Measurements from ENCODE around the gene LRRC18.

LRRC18 gene

GRCh38 chr10:48970654-48971053, 31.0 kb upstream of the LRRC18 start:
- DNase-seq (ENCODE audit: low spot score) = no peak
- no peak for ATAC-seq (ENCODE audit: low read depth)
- Histone ChIP-seq H3K27ac (ENCODE audit: poor library complexity, severe bottlenecking) (no peak overlapping the region), H3K27me3 (ENCODE audit: insufficient read depth, poor library complexity, severe bottlenecking) (no peaks in the 10 kb centered on the region), H3K4me1 (ENCODE audit: insufficient read depth, poor library complexity, severe bottlenecking) (no peaks in the 10 kb centered on the region), H3K9me3 (ENCODE audit: severe bottlenecking) (no peaks in the 10 kb centered on the region), H3K4me3 (ENCODE audit: severe bottlenecking) (no peak overlapping the region), H3K36me3 (ENCODE audit: low read depth) (no peaks in the 10 kb centered on the region)
- no peak for TF ChIP-seq CTCF (IDR thresholded peaks at IDR 0.05; ENCODE audit: poor library complexity, severe bottlenecking)

- ATAC-seq (ENCODE audit: low read depth) = no peak
- no peak for DNase-seq (ENCODE audit: low spot score)
- no peak overlapping the region for H3K4me3 ChIP-seq (ENCODE audit: severe bottlenecking)
- H3K36me3 ChIP-seq (ENCODE audit: low read depth) = no peaks in the 10 kb centered on the region
- H3K27ac ChIP-seq (ENCODE audit: poor library complexity, severe bottlenecking) = no peak overlapping the region
- H3K27me3 ChIP-seq (ENCODE audit: insufficient read depth, poor library complexity, severe bottlenecking) = no peaks in the 10 kb centered on the region
- no peaks in the 10 kb centered on the region for H3K4me1 ChIP-seq (ENCODE audit: insufficient read depth, poor library complexity, severe bottlenecking)
- H3K9me3 ChIP-seq (ENCODE audit: severe bottlenecking) = no peaks in the 10 kb centered on the region
- TF ChIP-seq CTCF (IDR thresholded peaks at IDR 0.05; ENCODE audit: poor library complexity, severe bottlenecking) = no peak
Measured at GRCh38 chr10:48970046-48970445, 30.4 kb upstream of the LRRC18 start.

GRCh38 chr10:48968036-48968435, 28.4 kb upstream of the LRRC18 start:
- ATAC-seq (ENCODE audit: low read depth) (no peak), DNase-seq (ENCODE audit: low spot score) (no peak)
- Histone ChIP-seq H3K4me3 (ENCODE audit: severe bottlenecking) (no peak overlapping the region), H3K9me3 (ENCODE audit: severe bottlenecking) (no peaks in the 10 kb centered on the region), H3K4me1 (ENCODE audit: insufficient read depth, poor library complexity, severe bottlenecking) (no peaks in the 10 kb centered on the region), H3K27ac (ENCODE audit: poor library complexity, severe bottlenecking) (no peak overlapping the region), H3K36me3 (ENCODE audit: low read depth) (no peaks in the 10 kb centered on the region), H3K27me3 (ENCODE audit: insufficient read depth, poor library complexity, severe bottlenecking) (no peaks in the 10 kb centered on the region)
- no peak for TF ChIP-seq CTCF (IDR thresholded peaks at IDR 0.05; ENCODE audit: poor library complexity, severe bottlenecking)

- DNase-seq (ENCODE audit: low spot score) = no peak
- no peak for TF ChIP-seq CTCF (IDR thresholded peaks at IDR 0.05; ENCODE audit: poor library complexity, severe bottlenecking)
- H3K27ac ChIP-seq (ENCODE audit: poor library complexity, severe bottlenecking) = no peak overlapping the region
- no peaks in the 10 kb centered on the region for H3K4me1 ChIP-seq (ENCODE audit: insufficient read depth, poor library complexity, severe bottlenecking)
- no peaks in the 10 kb centered on the region for H3K9me3 ChIP-seq (ENCODE audit: severe bottlenecking)
- no peak for ATAC-seq (ENCODE audit: low read depth)
- no peak overlapping the region for H3K4me3 ChIP-seq (ENCODE audit: severe bottlenecking)
- no peaks in the 10 kb centered on the region for H3K36me3 ChIP-seq (ENCODE audit: low read depth)
- H3K27me3 ChIP-seq (ENCODE audit: insufficient read depth, poor library complexity, severe bottlenecking) = no peaks in the 10 kb centered on the region
Measured at GRCh38 chr10:48965460-48965859, 25.8 kb upstream of the LRRC18 start.

GRCh38 chr10:48964038-48964437, 24.4 kb upstream of the LRRC18 start:
- Histone ChIP-seq H3K4me1 (ENCODE audit: insufficient read depth, poor library complexity, severe bottlenecking) (no peaks in the 10 kb centered on the region), H3K27ac (ENCODE audit: poor library complexity, severe bottlenecking) (no peak overlapping the region), H3K4me3 (ENCODE audit: severe bottlenecking) (no peak overlapping the region), H3K9me3 (ENCODE audit: severe bottlenecking) (no peaks in the 10 kb centered on the region), H3K36me3 (ENCODE audit: low read depth) (no peaks in the 10 kb centered on the region), H3K27me3 (ENCODE audit: insufficient read depth, poor library complexity, severe bottlenecking) (no peaks in the 10 kb centered on the region)
- DNase-seq (ENCODE audit: low spot score) = no peak
- no peak for TF ChIP-seq CTCF (IDR thresholded peaks at IDR 0.05; ENCODE audit: poor library complexity, severe bottlenecking)
- ATAC-seq (ENCODE audit: low read depth) = no peak

Data from RWPE2 (cell line).